T-helper 22 cell (primary cell): ENCODE measurements around the gene ALG12.

ENCODE experiments used
- DNase-seq: peaks from one replicate; pipeline ENCODE4 v3.0.0-alpha.2; 2020; ENCODE audit warnings: low read depth

ALG12 gene

GRCh38 chr22:49945042-49945794 is 27.0 kb upstream of the ALG12 start:
- peak; percentile 47 for DNase-seq

- DNase-seq: no peak
These were observed 26.2 kb upstream of the ALG12 start for GRCh38 chr22:49944399-49944891.

GRCh38 chr22:49943771-49944398 is 25.6 kb upstream of the ALG12 start:
- DNase-seq: no peak

- no peak for DNase-seq
These were observed 25.1 kb upstream of the ALG12 start for GRCh38 chr22:49943405-49943765.

GRCh38 chr22:49942565-49943404 is 24.5 kb upstream of the ALG12 start:
- no peak for DNase-seq

- no peak for DNase-seq
These were observed 23.5 kb upstream of the ALG12 start for GRCh38 chr22:49941507-49942316.

GRCh38 chr22:49938565-49939136 is 20.4 kb upstream of the ALG12 start:
- DNase-seq: no peak

GRCh38 chr22:49937758-49938564 is 19.7 kb upstream of the ALG12 start:
- DNase-seq: no peak

- DNase-seq: no peak
These were observed 18.9 kb upstream of the ALG12 start for GRCh38 chr22:49936973-49937757.

- DNase-seq: peak; percentile 96
These were observed 18.1 kb upstream of the ALG12 start for GRCh38 chr22:49936018-49936972.

- peak; percentile 37 for DNase-seq
These were observed 17.3 kb upstream of the ALG12 start for GRCh38 chr22:49935561-49935960.

GRCh38 chr22:49934891-49935557 is 16.8 kb upstream of the ALG12 start:
- DNase-seq: peak; percentile 80

GRCh38 chr22:49934160-49934890 is 16.1 kb upstream of the ALG12 start:
- peak; percentile 37 for DNase-seq

- DNase-seq: no peak
These were observed 15.3 kb upstream of the ALG12 start for GRCh38 chr22:49933236-49934159.

- DNase-seq: no peak
These were observed 12.6 kb upstream of the ALG12 start for GRCh38 chr22:49930596-49931412.
